Right lung (tissue), 10 donors: Measurements from ENCODE around the gene ANK3. TPM values are rescaled to one million over a fixed set of nuclear protein-coding genes. Genes with fewer than 3 reads are reported as not detected.

ENCODE experiments used
- DNase-seq, 2 donors: peaks; one replicate each; pipeline ENCODE4 v3.0.0-alpha.2; 2013
- long read RNA-seq, 8 donors: transcript quantifications; one replicate each; lab custom pipeline, GENCODE V29; 2026
- polyA plus RNA-seq, 5 donors: library from polyadenylated mRNA; unstranded; fragments of 120-200 nt; gene quantifications; one replicate each; pipeline versions ENCODE4 v1.2.1 to v1.2.3, GENCODE V29; 2013; ENCODE audit warnings: inconsistent platforms in 1 of 5, low replicate concordance in 1 of 5; ENCODE audit not compliant: insufficient read length in 5 of 5, insufficient read depth in 1 of 5

Gene ANK3
- 10 to 100 TPM; 18.1 to 35.4 (median 30.9) TPM for polyA plus RNA-seq
- long read RNA-seq, donor 1, partial matches to known transcripts: 0 of 2 reads
- long read RNA-seq, donor 1, other reads (novel, unspliced or antisense): 0 of 2 reads
- long read RNA-seq, donor 2: 0 reads
- long read RNA-seq, donor 3, partial matches to known transcripts: 193 of 194 reads
- long read RNA-seq, donor 3, other reads (novel, unspliced or antisense): 0 of 194 reads
- long read RNA-seq, donor 4, partial matches to known transcripts: 0 of 3 reads
- long read RNA-seq, donor 4, other reads (novel, unspliced or antisense): 0 of 3 reads
- long read RNA-seq, donor 5, partial matches to known transcripts: 0 of 1 reads
- long read RNA-seq, donor 5, other reads (novel, unspliced or antisense): 0 of 1 reads
- long read RNA-seq, donor 6, partial matches to known transcripts: 194 of 196 reads
- long read RNA-seq, donor 6, other reads (novel, unspliced or antisense): 0 of 196 reads
- long read RNA-seq, donor 7, partial matches to known transcripts: 138 of 145 reads
- long read RNA-seq, donor 7, other reads (novel, unspliced or antisense): 5 of 145 reads
- long read RNA-seq, donor 8: 0 reads

DNA sequence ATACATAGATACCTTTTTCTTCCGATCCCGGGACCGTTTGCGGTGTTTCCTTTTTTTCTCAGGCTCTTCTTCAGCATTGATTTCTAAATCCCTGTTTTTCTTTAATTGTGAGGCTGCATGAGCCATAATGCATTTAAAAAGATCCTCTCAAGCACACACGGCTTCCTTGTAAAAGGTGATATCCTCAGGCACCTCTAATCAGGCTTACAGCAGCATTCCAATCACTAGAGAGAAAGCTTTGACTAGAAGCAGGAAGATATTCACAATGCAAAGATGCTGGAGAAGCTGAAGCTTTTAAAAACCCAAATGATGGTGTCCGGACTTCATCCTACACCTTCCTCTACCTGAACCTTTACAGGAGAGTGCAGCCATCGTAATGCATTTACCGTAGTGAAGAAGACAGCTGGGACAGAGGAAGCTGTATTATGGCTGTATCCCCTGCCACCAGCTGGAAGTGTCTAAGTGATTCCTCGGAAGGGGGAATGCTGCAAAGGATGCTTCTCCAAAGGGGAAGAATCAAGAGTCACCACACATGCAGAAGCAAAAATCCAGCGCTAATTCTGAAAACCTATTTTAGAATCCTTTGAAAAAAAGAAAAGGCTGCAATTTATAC is at the start of gene ANK3:
Gene ANK3 (minus strand): TSS at position 463 of the 613 bp plus-strand sequence. CDS start 337 bp downstream, at position 126.
- no peak for DNase-seq

GRCh38 chr10:60434418-60435046 is 44.9 kb upstream of the ANK3 start:
- DNase-seq: peak; percentile 33 to 50

DNA sequence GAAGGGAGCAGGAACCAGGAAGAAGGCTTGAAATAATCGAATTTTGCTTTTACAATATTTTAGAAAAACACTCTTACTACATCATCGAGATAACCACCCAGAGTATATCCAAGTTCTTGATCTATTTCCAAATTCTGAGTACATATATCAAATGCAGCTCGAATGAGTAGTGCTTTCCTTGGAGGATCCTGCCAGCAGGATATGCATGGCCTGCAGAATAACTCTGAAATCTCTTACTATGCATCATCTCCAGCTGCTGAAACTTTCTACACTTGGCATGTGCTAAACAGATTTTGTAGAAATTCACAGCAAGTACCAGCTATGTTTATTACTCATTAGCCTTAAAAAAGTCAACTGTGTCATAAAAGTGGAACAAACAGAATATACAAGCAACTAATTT is 44.0 kb upstream of the ANK3 start:
- no peak for DNase-seq

DNA sequence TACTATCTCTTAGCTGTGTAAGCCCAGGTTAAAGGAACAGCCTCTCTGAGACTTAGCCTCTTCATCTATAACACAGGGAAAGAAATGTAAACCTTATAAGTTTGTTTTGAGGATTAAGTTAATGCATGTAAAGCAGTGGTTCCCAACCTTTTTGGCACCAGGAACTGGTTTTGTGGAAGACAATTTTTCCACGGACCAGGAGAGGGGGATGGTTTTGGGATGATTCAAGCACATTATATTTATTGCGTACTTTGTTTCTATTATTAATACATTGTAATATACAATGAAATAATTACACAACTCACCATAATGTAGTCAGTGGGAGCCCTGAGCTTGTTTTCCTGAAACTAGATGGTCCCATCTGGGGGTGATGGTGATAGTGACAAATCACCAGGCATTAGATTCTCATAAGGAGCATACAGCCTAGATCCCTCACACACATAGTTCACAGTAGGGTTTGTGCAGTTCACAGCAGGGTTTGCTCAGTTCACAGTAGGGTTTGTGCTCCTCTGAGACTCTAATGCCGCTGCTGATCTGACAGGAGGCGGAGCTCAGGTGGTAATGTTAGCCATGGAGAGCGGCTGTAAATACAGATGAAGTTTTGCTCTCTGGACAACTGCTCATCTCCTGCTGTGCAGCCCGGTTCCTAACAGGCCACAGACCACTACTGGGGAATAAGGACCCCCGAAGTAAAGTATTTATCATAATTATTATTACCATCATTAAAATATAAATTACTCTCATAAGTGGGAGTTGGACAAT is 41.3 kb upstream of the ANK3 start:
- no peak for DNase-seq

DNA sequence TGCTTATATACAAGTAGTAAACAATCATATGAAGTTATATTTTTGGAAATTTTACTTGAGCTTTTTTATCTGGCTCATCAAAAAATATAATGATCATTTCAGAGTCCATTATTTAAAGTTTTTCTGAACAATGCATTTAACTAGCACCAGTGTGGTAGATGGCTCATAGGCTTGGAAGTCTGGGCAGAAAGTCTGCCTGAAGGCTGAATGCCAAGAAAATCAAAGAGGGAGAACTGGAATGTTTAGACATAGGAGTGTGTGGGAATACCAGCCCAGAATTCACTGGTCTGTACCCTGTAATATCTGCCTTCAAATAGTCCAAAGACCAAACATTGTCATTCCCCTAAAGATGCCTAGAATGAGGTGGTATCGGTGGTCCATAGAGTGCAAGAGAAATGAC is 40.3 kb upstream of the ANK3 start:
- DNase-seq: no peak

GRCh38 chr10:60429084-60429849 is 39.6 kb upstream of the ANK3 start:
- no peak for DNase-seq

DNA sequence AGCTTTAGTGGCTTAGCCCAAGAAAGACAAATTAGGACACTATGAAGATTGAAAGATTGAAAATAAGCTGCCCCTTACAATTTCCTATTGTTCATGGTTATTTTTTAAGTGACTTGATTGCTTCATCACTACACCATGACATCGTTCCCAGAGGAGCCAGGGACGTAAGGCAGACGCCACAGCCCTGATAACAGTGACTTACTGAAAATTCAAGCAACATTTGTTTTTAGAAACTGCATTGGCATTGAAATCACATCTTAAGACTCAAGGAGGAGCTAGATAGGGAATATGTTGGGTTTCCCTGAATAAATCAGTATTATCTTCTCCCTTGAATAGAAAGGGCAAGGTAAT is 38.7 kb upstream of the ANK3 start:
- DNase-seq: no peak

DNA sequence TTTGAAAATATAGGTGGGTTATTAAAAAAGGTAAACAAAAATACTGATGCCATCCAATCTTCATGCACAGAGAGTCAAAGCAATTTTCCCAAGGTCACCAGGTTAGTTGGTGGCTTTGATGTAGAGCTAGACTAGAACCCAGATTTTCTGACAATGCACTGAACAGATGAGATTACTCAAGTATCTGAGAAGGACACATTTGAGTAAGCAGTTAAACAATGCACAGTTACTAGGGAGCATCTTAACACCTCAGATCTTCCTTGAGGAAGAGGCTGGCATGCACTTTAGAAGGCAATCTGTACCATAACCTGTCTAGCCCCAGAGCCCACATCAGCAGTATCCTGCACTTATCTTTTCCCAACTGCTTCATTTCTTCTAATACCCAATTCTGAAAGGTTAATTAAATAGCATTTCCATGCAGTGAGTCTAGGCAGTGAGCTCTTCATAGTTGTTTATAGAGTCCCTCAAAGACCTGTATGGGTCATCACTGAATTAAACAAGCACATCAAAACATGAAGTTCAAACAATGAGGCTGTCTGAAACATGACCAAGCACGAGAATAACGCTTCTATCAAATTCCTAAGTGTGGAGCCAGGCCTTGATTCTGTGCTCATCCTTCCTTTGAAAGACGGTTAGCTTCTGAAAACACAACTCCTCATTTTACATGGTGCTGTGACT is 38.2 kb upstream of the ANK3 start:
- DNase-seq: no peak

- no peak for DNase-seq
These were observed 37.5 kb upstream of the ANK3 start for GRCh38 chr10:60427148-60427547.

DNA sequence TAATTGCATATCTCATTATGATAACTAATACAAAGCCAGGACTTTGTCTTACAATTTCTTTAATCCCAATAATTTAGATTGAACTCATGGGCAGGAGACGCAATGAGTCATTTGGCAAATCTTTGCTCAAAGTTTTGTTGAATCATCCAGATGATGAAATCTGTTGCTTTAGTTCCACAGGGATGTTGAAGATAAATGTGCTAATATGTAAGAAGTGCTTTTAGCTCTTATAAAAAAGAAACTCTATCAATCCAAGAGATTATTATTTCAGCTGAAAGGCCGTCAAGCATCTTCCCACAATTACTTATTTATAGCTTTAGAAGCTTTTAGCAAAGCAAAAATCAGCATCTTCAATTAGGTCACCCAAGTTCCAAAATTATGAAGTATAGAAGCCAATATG is 36.8 kb upstream of the ANK3 start:
- DNase-seq: no peak

- DNase-seq: no peak
These were observed 35.9 kb upstream of the ANK3 start for GRCh38 chr10:60425392-60426110.

- DNase-seq: no peak
These were observed 35.3 kb upstream of the ANK3 start for GRCh38 chr10:60424971-60425370.

- no peak for DNase-seq
These were observed 34.2 kb upstream of the ANK3 start for GRCh38 chr10:60423920-60424319.

DNA sequence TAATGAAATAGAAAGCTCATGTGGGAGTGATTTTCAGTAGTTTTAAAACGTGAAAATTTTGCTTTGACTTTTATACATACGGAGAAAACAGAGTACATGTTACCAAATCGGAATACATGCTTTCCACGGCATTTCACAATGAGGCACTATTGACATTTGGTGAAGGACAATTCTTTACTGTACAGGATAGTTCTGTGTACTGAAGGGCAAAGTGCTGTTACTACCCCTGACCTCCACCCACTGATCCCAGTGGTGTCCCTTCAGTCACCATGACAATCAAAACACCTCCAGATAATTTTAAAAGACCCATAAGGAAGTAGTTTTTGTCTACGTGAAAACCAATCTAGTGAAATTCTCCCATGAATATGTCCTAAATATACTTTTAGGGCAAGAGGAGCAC is 33.1 kb upstream of the ANK3 start:
- DNase-seq: no peak

GRCh38 chr10:60420991-60421894 is 31.6 kb upstream of the ANK3 start:
- DNase-seq: peak in 1 of 2 donors; percentile 23

- no peak for DNase-seq
These were observed 29.6 kb upstream of the ANK3 start for GRCh38 chr10:60419249-60419648.

GRCh38 chr10:60417901-60418300 is 28.2 kb upstream of the ANK3 start:
- no peak for DNase-seq

GRCh38 chr10:60417024-60417423 is 27.3 kb upstream of the ANK3 start:
- no peak for DNase-seq
